Measurements from ENCODE around the gene NDUFB8. TPM values are rescaled to one million over a fixed set of nuclear protein-coding genes. Genes with fewer than 3 reads are reported as not detected.

NDUFB8 gene
- total RNA-seq, 3 donors from 2014 or later = 169 to 222 (median 202) TPM

DNA sequence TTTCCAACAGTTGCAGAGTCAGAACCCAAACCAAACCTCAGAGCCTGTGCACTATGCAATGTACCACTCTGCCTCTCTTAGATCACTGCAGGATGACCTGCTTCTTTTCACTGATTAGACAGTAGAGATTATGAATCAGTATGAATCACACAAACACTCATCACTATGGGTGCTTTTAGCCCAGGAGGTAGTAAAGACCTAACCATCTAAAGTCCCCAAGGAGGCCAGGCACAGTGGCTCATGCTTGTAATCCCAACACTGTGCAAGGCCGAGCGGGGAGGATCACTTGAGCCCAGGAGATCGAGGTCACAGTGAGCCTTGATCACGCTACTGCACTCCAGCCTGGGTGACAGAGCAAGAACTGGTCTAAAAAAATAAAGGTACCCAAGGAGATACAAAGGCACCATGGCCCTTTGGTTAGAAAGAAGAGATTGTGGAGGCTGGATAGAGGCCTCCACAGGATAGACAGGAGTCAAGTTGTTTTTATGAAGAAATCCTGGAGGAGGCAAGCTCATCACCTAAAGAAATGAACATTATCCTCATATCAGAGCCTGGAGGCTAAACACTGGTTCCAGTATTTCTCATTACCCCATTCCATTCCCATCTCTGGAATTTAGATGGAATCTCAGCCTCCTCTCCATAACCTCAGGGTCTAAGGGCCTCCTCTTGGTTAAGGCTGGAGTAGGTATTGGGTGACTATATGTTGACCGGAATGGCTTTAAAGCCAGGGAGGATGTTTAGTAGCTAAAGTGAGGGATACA, 22.9 kb downstream of the NDUFB8 start:
- intact Hi-C loops (cut with DNase I, micrococcal nuclease) = no loop called here
- TF ChIP-seq, protein P1, sequence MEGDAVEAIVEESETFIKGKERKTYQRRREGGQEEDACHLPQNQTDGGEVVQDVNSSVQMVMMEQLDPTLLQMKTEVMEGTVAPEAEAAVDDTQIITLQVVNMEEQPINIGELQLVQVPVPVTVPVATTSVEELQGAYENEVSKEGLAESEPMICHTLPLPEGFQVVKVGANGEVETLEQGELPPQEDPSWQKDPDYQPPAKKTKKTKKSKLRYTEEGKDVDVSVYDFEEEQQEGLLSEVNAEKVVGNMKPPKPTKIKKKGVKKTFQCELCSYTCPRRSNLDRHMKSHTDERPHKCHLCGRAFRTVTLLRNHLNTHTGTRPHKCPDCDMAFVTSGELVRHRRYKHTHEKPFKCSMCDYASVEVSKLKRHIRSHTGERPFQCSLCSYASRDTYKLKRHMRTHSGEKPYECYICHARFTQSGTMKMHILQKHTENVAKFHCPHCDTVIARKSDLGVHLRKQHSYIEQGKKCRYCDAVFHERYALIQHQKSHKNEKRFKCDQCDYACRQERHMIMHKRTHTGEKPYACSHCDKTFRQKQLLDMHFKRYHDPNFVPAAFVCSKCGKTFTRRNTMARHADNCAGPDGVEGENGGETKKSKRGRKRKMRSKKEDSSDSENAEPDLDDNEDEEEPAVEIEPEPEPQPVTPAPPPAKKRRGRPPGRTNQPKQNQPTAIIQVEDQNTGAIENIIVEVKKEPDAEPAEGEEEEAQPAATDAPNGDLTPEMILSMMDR (IDR thresholded peaks at IDR 0.05) = no peak
- Histone ChIP-seq H3K4me1 (ENCODE audit: low read depth) (no peaks in the 10 kb centered on the region), H3K4me3 (no peak overlapping the region), H3K9me3 (no peaks in the 10 kb centered on the region), H3K36me3 (ENCODE audit: low read depth) (peaks cover 4% of the 10 kb centered on the region)
- DNase-seq (no peak), ATAC-seq (no peak)

- H3K4me3 ChIP-seq = no peak overlapping the region
- H3K9me3 ChIP-seq = no peaks in the 10 kb centered on the region
- no peak for ATAC-seq
- no peak for DNase-seq
- peaks cover 4% of the 10 kb centered on the region for H3K36me3 ChIP-seq (ENCODE audit: low read depth)
- TF ChIP-seq, protein P1 (IDR thresholded peaks at IDR 0.05) = no peak
- no peaks in the 10 kb centered on the region for H3K4me1 ChIP-seq (ENCODE audit: low read depth)
- intact Hi-C loops (cut with DNase I, micrococcal nuclease) = no loop called here
These were observed 24.5 kb downstream of the NDUFB8 start for GRCh38 chr10:100505164-100505563.

DNA sequence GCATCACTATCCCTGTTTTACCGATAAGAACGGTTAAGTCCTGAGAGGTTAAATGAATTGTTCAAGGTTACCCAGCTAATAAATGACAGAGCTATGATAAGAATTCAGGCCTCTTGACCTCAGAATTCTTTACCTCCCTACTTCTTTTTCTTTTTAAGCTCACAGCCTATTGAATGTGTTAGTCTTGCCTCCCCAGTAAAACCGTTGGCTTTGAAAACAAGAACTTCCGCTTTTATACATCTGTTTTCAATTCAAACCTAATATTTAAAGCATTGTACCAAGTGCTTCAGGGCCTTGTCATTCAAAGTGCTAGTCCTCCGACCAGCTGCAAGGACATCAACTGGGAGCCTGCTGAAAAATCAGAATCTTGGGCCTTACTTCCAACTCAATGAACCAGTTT, 25.6 kb downstream of the NDUFB8 start:
- no peak for ATAC-seq
- Histone ChIP-seq H3K9me3 (no peaks in the 10 kb centered on the region), H3K4me3 (no peak overlapping the region), H3K36me3 (ENCODE audit: low read depth) (peaks cover 4% of the 10 kb centered on the region), H3K4me1 (ENCODE audit: low read depth) (no peaks in the 10 kb centered on the region)
- TF ChIP-seq, protein P1 (IDR thresholded peaks at IDR 0.05) = no peak
- intact Hi-C loops (cut with DNase I, micrococcal nuclease) = no loop called here
- no peak for DNase-seq

DNA sequence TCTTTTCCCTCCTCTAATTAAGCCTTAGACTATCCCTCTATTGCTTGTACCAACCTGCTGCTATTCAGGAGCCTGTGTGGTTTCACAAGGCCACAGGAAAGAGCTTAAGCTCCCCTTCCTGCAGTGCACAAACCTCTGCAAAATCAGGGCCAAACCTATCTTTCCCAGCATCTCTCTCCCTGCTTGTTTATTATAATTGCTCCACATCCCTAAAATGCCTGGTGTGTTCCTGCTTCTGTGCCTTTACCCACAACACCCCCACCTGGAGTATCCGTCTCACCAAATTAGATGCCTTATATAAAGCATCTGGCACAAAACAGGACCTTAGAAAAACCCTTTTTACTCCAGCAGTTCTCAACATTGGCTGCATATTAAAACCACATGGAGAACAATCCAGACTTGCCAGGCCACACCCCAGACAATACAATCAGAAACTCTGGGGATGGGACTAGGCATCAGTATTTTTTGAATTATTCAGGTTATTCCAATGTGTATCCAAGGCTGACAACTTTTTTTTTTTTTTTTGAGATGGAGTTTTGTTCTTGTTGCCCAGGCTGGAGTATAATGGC, 26.7 kb downstream of the NDUFB8 start:
- intact Hi-C loops (cut with DNase I, micrococcal nuclease) = no loop called here
- no peak for DNase-seq
- H3K4me3 ChIP-seq = no peak overlapping the region
- no peaks in the 10 kb centered on the region for H3K9me3 ChIP-seq
- TF ChIP-seq, protein P1 (IDR thresholded peaks at IDR 0.05) = no peak
- no peak for ATAC-seq
- H3K4me1 ChIP-seq (ENCODE audit: low read depth) = no peaks in the 10 kb centered on the region
- peaks cover 4% of the 10 kb centered on the region for H3K36me3 ChIP-seq (ENCODE audit: low read depth)

GRCh38 chr10:100501423-100501822, 28.2 kb downstream of the NDUFB8 start:
- intact Hi-C loops (cut with DNase I, micrococcal nuclease) = no loop called here
- TF ChIP-seq, protein P1 (IDR thresholded peaks at IDR 0.05) = no peak
- no peaks in the 10 kb centered on the region for H3K9me3 ChIP-seq
- no peaks in the 10 kb centered on the region for H3K36me3 ChIP-seq (ENCODE audit: low read depth)
- no peak overlapping the region for H3K4me3 ChIP-seq
- H3K4me1 ChIP-seq (ENCODE audit: low read depth) = no peaks in the 10 kb centered on the region
- no peak for ATAC-seq
- DNase-seq = no peak
